Duodenal mucosa (tissue), 2 donors: ENCODE results near the gene RPS15.

Experiments
- H3K27ac ChIP-seq: one replicate; pipeline ENCODE4 v1.7.0; 2013; ENCODE audit warnings: low read depth, low read length
- H3K27me3 ChIP-seq, 2 donors: one replicate each; pipeline ENCODE4 v1.7.0; 2013; ENCODE audit warnings: low read length in 2 of 2, control low read depth in 1 of 2; ENCODE audit not compliant: insufficient read depth in 2 of 2, control insufficient read depth in 1 of 2
- H3K36me3 ChIP-seq, 2 donors: one replicate each; pipeline ENCODE4 v1.7.0; 2013; ENCODE audit warnings: low read length in 2 of 2, control low read depth in 1 of 2; ENCODE audit not compliant: insufficient read depth in 2 of 2, control insufficient read depth in 1 of 2
- H3K4me1 ChIP-seq, 2 donors: one replicate each; pipeline ENCODE4 v1.7.0; 2013; ENCODE audit warnings: low read length in 2 of 2, control low read depth in 1 of 2; ENCODE audit not compliant: insufficient read depth in 2 of 2, control insufficient read depth in 1 of 2
- H3K4me3 ChIP-seq, 2 donors: one replicate each; pipeline ENCODE4 v1.7.0; 2013; ENCODE audit warnings: low read length in 2 of 2, low read depth in 1 of 2
- H3K9ac ChIP-seq, 2 donors: one replicate each; pipeline ENCODE4 v1.7.0; 2013; ENCODE audit warnings: low read length in 2 of 2, low read depth in 1 of 2
- H3K9me3 ChIP-seq, 2 donors: one replicate each; pipeline ENCODE4 v1.7.0; 2013; ENCODE audit warnings: low read length in 2 of 2, control low read depth in 1 of 2; ENCODE audit not compliant: control insufficient read depth in 1 of 2

RPS15 gene

DNA sequence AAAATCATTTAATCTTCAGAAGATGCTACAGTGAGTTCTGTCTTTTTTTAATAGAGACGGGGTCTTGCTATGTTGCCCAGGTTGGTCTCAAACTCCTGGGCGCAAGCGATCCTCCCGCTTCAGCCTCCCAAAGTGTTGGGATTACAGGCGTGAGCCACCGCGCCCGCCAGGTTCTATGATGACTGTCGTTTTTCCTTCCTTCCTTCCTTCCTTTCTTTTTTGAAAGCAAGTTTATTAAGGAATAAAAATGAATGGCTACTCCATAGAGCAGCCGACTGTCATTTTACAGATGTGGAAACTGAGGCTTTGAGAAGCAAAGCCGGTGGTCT, 36.3 kb upstream of the RPS15 start:
- Histone ChIP-seq H3K36me3 (no peaks in the 10 kb centered on the region), H3K27me3 (peaks cover 9 to 42% of the 10 kb centered on the region in 2 donors), H3K4me3 (peak overlapping the region in 1 of 2 donors; percentile 60), H3K4me1 (peaks cover 11 to 27% of the 10 kb centered on the region in 2 donors), H3K9ac (no peak overlapping the region), H3K9me3 (no peaks in the 10 kb centered on the region), H3K27ac (no peak overlapping the region)

DNA sequence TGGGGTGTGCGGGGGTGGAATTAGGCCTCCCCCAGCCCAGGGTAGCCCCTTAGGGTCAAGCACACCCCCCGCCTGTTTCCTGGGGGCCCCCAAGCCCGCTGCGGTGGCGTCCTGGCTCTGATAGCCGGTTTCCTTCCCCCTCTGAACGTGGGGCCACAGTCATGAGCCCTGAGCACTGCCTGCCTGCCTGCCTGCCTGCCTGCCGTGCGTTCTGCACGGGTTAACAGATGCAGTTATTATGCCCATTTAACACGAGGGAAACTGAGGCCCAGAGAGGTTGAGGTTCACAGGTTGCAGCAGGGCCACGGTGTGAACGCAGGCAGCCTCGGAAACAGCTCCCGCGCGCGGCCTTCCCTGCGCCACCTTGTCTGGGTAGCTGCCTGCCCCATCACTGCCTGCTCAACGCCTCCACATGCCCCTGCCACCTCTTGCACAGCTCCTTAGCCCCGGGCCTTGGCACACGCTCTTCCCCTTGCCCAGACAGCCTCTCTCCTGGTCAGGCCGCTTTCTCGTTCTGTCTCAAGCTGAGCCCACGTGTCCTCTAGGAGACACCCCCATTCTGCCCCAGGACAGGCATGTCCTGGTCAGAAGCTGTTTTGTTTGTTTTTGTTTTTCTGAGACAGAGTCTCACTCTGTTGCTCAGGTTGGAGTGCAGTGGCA, 35.7 kb upstream of the RPS15 start:
- H3K9me3 ChIP-seq = no peaks in the 10 kb centered on the region
- H3K9ac ChIP-seq = no peak overlapping the region
- no peak overlapping the region for H3K4me3 ChIP-seq
- H3K36me3 ChIP-seq = no peaks in the 10 kb centered on the region
- no peak overlapping the region for H3K27ac ChIP-seq
- peaks cover 12 to 21% of the 10 kb centered on the region in 2 donors for H3K4me1 ChIP-seq
- peaks cover 9 to 36% of the 10 kb centered on the region in 2 donors for H3K27me3 ChIP-seq

DNA sequence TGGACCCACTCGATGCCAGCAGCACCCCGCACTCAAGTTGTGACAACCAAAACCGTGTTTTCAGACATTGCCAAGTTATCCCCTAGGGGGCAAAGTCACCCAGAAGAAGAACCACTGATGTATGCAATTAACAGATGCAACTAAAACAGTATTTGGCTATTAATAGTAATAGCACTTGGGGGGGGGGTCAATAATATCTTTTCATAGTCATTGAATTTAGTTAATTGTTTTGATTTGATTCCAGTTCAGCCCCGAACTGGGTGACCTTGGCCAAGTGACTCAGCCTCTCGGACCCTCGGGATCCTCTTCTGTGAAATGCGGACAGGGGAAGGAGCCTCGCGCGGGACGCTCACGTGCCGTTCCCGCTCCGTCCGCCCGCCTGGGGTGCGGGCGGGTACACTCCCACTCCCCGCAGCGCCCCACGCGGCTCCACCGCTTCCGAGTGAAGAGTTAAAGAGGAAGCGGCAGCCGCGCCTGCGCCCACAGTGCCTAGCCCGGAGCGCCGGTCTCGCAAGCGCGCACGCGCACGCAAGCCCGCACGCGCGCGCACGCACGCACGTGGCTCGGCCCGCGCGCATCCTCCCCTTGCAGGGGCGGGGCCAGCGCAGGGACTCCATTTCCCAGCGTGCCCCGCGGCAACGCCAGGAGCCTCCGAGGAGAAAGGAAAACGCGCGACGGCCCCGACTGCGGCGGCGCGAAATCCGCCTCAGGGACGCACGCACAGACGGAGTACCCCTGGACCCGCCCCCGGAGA, 31.2 kb upstream of the RPS15 start:
- Histone ChIP-seq H3K4me1 (peaks cover 38 to 41% of the 10 kb centered on the region in 2 donors), H3K9ac (peak overlapping the region; percentile 39 to 60), H3K36me3 (peaks cover 0 to 9% of the 10 kb centered on the region in 2 donors)

DNA sequence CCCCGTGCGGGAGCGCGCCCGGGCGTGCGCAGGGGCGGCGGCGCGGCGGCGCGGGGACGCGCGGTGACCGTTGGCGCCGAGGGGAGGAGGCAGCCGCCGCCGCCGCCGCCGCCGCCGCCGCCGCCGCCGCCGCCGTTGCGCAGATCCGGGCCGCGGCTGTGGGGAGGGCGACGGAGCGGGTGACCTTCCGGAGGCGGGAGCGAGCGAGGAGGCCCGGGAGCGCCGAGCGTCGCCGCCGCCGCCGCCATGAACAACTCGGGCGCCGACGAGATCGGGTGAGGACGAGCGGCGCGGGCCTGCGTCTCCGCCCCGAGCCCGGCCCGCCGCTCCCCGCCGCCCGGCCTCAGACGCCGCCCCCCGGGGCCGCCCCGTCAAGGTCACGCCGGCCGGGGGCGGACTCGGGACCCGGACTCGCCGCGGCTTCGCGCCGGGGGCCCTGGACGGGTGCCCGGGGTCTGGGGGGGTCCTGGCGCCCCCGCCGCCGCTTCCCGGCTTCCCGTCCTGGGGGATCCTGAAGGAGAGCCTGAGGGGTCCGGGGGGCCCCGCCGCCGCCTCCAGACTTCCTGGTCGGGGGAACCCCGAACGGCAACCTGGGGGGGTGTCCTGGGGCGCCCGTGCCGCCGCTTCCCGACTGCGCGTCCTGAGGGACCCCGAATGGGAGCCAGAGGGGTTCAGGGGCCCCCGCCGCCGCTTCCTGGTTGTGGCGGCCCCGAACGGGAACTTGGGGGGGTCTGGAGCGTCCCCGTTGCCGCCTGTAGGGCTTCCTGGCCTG, 30.5 kb upstream of the RPS15 start, which contains the start of gene DAZAP1:
TSS of gene DAZAP1 (plus strand) at position 59 of the 772 bp plus-strand sequence. CDS start at position 247, 188 bp downstream.
- Histone ChIP-seq H3K27ac (peak within 1 kb of the TSS; percentile 87), H3K9ac (peak within 1 kb of the TSS; percentile 72 to 81), H3K9me3 (no peaks in the 10 kb centered on the region), H3K4me3 (peak within 1 kb of the TSS; percentile 74 to 86), H3K36me3 (peaks cover 0 to 14% of the 10 kb centered on the region in 2 donors), H3K4me1 (peaks cover 41 to 47% of the 10 kb centered on the region in 2 donors), H3K27me3 (peaks cover 1% of the 10 kb centered on the region in 2 donors)

More for the DNA sequence above, 31.2 kb upstream of the RPS15 start:
- Histone ChIP-seq H3K4me3 (peak overlapping the region; percentile 70 to 73), H3K27me3 (peaks cover 5 to 9% of the 10 kb centered on the region in 2 donors), H3K27ac (peak overlapping the region; percentile 32), H3K9me3 (no peaks in the 10 kb centered on the region)

DNA sequence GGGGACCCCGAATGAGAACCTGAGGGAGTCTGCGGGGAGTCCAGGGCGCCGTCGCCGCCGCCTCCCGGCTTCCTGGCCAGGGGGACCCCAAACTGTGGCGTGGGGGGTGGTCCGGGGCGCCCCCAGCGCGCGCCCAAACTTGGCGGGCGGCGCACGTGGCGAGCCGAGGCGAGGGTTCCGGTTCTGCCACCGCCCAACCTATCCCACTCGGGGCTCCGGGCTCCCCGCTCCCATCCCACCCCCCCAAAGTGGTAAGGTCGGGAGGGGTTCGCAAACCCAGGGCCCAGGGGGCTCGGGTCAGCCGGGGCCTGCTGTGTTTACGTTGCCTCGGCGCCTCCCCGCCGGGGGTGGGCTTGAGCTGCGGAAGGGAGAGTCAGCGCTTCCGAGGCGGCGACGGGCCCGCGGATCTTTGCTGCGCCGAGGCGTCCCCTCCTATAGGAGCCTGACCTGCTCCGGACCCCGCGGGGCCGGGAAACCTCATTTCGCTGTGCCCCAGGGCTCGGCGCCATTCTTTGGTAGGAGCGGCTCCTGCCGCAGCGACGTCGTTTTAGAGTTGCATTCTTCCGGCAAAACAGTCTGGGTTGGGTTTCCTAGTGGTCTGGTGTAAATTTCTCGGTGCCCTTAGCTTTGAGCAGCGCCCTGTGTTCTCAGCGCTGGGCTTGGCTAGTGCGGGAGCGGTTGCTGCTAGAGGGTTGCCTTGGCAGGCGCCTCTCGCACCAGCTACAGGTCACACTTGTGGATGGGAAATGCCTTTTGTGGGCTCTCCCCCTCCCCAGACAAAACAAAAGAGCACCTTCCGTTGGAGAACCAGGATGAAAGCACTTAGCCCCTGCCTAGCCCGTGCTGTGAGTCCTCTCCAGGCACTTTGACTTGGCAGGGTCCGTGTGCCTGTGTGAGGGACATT, 29.6 kb upstream of the RPS15 start:
- Histone ChIP-seq H3K27ac (peak overlapping the region; percentile 87), H3K9ac (peak overlapping the region; percentile 72 to 81), H3K27me3 (no peaks in the 10 kb centered on the region), H3K36me3 (peaks cover 0 to 19% of the 10 kb centered on the region in 2 donors), H3K9me3 (no peaks in the 10 kb centered on the region), H3K4me3 (peak overlapping the region; percentile 74 to 86), H3K4me1 (peaks cover 41 to 52% of the 10 kb centered on the region in 2 donors)

DNA sequence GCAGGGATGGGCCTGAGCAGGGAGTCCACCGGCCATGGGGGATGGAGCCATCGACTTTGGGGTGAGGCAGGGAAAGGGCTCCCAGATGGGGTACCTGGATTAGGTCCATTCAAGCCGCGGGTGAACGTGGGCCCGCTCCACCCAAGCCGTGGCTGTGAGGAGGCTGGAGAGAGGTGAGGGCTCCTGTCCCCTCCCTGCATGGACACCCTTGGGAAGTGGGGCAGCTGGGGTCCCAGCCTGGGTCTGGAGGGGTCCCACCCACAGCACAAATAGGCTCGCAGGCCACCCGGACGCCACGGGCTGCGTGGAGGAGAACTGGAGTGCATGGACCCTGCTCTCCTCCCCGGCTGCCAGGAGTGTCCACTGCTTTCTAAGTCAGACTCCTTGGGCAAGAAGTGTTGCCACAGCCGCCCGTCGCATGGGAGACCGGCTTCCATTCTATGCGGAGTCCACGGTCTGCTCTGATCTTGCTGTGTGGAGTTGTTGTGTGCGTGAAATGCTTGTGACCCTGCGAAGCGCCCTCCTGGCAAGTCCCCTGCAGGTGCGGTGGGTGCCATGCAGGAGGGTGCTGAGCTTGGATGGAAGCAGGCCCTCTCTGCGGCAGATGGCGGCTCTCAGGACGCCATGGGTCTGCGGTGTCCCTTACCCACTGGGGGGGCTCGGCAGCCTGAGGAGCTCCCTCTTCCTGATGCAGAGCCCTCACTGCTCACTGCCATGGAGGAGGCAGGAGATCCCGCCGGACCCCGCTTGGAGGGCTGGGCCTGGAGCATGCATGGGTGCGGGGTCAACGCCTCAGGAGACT, 28.8 kb upstream of the RPS15 start:
- Histone ChIP-seq H3K36me3 (peaks cover 0 to 19% of the 10 kb centered on the region in 2 donors), H3K27ac (peak overlapping the region; percentile 87), H3K27me3 (no peaks in the 10 kb centered on the region), H3K9ac (peak overlapping the region; percentile 72 to 81), H3K4me3 (peak overlapping the region; percentile 74 to 86), H3K9me3 (no peaks in the 10 kb centered on the region), H3K4me1 (peaks cover 41 to 52% of the 10 kb centered on the region in 2 donors)

DNA sequence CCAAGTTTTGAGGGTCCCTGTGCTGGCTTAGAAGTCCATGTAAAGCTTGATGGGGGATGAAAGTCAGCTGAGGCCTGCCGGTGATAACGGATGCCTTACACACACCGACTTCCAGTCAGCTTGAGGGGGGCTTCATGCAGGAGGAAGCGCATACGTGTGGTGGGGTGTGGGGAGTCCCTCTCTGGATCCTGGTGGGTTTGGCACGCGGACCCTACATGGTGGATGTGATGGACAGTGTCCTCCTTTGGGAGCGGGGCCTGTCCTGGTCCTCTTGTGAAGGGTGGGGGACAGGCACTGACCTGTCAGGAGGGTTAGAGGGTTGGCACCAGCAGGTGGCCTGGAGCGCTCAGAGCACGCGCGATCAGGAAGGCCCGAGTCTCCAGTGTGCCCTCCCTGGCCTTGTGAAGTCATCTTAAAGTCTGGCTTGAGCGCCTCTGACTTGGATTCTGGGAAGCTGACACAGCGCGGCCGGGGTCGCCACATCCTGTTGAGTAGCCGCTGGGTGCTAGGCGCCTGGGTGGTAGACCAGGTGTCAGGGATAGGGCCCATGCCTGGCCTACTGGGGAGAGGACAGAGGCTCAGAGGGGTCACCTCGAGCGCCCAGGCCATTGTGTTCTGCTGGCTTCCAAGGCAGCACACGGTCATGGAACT, 27.9 kb upstream of the RPS15 start:
- Histone ChIP-seq H3K27me3 (no peaks in the 10 kb centered on the region), H3K9me3 (no peaks in the 10 kb centered on the region), H3K9ac (peak overlapping the region; percentile 54 to 72), H3K4me3 (peak overlapping the region; percentile 74 to 86), H3K27ac (no peak overlapping the region), H3K36me3 (peaks cover 0 to 19% of the 10 kb centered on the region in 2 donors), H3K4me1 (peaks cover 47 to 58% of the 10 kb centered on the region in 2 donors)

DNA sequence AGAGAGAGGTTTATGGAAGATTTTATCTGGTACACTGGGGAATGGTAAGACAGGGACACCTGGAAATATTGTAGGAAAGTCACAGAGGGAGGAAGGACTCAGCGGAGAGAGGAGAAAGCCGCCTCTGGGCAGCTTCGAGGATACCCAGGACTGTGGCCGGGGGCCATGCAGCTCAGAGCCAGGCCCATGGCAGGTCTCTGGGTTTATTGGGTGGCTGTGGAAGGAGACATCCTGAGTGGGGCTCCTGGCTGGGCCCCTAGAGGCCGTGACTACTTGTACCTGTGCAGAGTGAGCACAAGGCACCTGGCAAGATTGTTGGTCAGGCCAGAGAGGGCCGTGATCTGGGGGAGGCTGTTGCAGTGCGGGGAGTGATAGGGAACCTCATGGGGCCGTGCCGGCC, 27.4 kb upstream of the RPS15 start:
- peak overlapping the region in 1 of 2 donors; percentile 19 for H3K4me3 ChIP-seq
- no peak overlapping the region for H3K27ac ChIP-seq
- H3K36me3 ChIP-seq = peaks cover 0 to 19% of the 10 kb centered on the region in 2 donors
- H3K9me3 ChIP-seq = no peaks in the 10 kb centered on the region
- peak overlapping the region in 1 of 2 donors; percentile 18 for H3K9ac ChIP-seq
- no peaks in the 10 kb centered on the region for H3K27me3 ChIP-seq
- peaks cover 52 to 63% of the 10 kb centered on the region in 2 donors for H3K4me1 ChIP-seq
